Measurements from ENCODE around the gene ITGA2B. TPM values are rescaled to one million over a fixed set of nuclear protein-coding genes. Genes with fewer than 3 reads are reported as not detected.
A peak's percentile ranks its signal among the peaks of the same experiment; 100 is the strongest.

ITGA2B gene
- total and polyA plus RNA-seq, 2 of the 13 experiments (the other 11 are each of a cell fraction or from before 2014, with no cell fraction given): 0.38 to 1.1 TPM

- no peak for TF ChIP-seq ZBTB39 (CRISPR knock-in tag; IDR thresholded peaks at IDR 0.05)
- TF ChIP-seq HMGXB4 (CRISPR knock-in tag; IDR thresholded peaks at IDR 0.05; ENCODE audit: borderline replicate concordance in 1 of 2, low read depth in 1 of 2): peak in 1 of 2 experiments; percentile 69; a peak in 3 of 4 replicates
- no peak for TF ChIP-seq ZNF260 (CRISPR knock-in tag; IDR thresholded peaks at IDR 0.05; ENCODE audit: borderline replicate concordance, low read depth)
- TF ChIP-seq ZBTB20 (CRISPR knock-in tag; IDR thresholded peaks at IDR 0.05; ENCODE audit: borderline replicate concordance, low read depth): no peak
- peak; percentile 80 for TF ChIP-seq RBFOX2 (IDR thresholded peaks at IDR 0.05; ENCODE audit: low read depth, low read length)
- TF ChIP-seq PRDM10 (CRISPR knock-in tag; IDR thresholded peaks at IDR 0.05; ENCODE audit: low read depth): peak; percentile 26; the same call in 1 of the 2 replicates
- TF ChIP-seq E2F2 (CRISPR knock-in tag; IDR thresholded peaks at IDR 0.05; ENCODE audit: borderline replicate concordance): 0 out of 2 replicates have a peak, but pooled peaks have one; percentile 69
- no peak for TF ChIP-seq SP1 (IDR thresholded peaks at IDR 0.05)
- peak; percentile 83 for TF ChIP-seq SP1 (CRISPR knock-in tag; IDR thresholded peaks at IDR 0.05)
- TF ChIP-seq RERE (CRISPR knock-in tag; IDR thresholded peaks at IDR 0.05; ENCODE audit: low read depth): no peak
- TF ChIP-seq MTF2 (CRISPR knock-in tag; IDR thresholded peaks at IDR 0.05; ENCODE audit: borderline replicate concordance): no peak
- peak; percentile 82 for TF ChIP-seq MXD4 (CRISPR knock-in tag; IDR thresholded peaks at IDR 0.05)
- TF ChIP-seq TBX3 (IDR thresholded peaks at IDR 0.05; ENCODE audit: borderline replicate concordance): peak; percentile 12; the same call in 1 of the 2 replicates
- TF ChIP-seq JUNB (CRISPR knock-in tag; IDR thresholded peaks at IDR 0.05; ENCODE audit: borderline replicate concordance): no peak
These were observed 44.5 kb downstream of the ITGA2B start, which contains the start of gene GRN (continued) for GRCh38 chr17:44344939-44345453.
